ENCODE data around the gene RABGAP1L. TPM values are rescaled to one million over a fixed set of nuclear protein-coding genes. Genes with fewer than 3 reads are reported as not detected.

RABGAP1L gene
- polyA plus RNA-seq, 4 donors = 20.6 to 53.9 (median 25.1) TPM

- Histone ChIP-seq H3K9me3 (ENCODE audit: control insufficient read depth in 2 of 2, insufficient read depth in 1 of 2, low read depth in 1 of 2, low read length in 1 of 2) (no peaks in the 10 kb centered on the region), H3K4me1 (ENCODE audit: control insufficient read depth in 3 of 3, insufficient read depth in 2 of 3, low read depth in 1 of 3, low read length in 2 of 3) (peaks cover 0 to 21% (median 4%) of the 10 kb centered on the region in 3 donors), H3K27me3 (ENCODE audit: control insufficient read depth in 3 of 3, insufficient read depth in 3 of 3, low read length in 3 of 3) (no peaks in the 10 kb centered on the region), H3K36me3 (ENCODE audit: control insufficient read depth in 3 of 3, insufficient read depth in 2 of 3, low read depth in 1 of 3, low read length in 3 of 3) (peaks cover 0 to 10% (median 0%) of the 10 kb centered on the region in 3 donors), H3K4me3 (ENCODE audit: low read depth in 1 of 3, low read length in 3 of 3) (no peak overlapping the region), H3K27ac (ENCODE audit: low read depth in 1 of 3, low read length in 2 of 3) (peak overlapping the region in 1 of 3 donors; percentile 26)
- 15 to 21% (median 16%) methylated on average over 6 of the region's 6 CpGs for WGBS, 3 donors
- no peak for FAIRE-seq
- peak in 1 of 2 donors; percentile 52 for DNase-seq
These were observed 779.1 kb downstream of the RABGAP1L start for GRCh38 chr1:174938281-174939007.

DNA sequence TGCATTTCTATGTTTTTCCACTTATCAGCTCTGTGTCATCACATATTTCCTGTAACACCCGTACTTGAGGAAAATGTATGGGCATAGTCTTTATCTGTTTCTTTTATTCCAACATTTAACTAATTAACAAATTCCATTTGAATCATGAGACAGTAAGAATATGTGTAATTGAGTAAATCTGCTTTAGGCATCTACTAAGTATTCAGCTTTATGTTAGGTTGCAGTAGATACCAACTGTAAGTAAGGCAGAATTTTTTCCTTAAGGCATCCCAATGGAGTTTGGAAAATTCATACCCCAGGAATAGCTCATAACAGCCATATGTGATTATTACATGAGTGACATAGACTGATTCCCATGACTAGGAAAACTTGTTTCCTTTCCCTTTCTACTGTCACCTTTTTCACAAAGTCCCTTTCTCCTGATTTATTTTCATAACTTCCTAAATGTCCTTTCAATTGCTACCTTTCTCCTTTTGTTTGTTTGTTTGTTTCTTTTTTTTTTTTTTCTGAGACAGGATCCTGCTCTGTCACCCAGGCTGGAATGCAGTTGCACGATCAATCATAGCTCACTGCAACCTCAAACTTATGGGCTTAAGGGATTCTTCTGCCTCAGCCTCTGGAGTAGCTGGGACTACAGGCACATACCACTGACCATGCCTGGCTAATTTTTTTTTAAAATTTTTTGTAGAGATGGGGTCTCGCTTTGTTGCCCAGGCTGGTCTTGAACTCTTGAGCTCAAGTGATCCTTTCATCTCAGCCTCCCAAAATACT, 780.6 kb downstream of the RABGAP1L start:
- Histone ChIP-seq H3K27me3 (ENCODE audit: control insufficient read depth in 3 of 3, insufficient read depth in 3 of 3, low read length in 3 of 3) (no peaks in the 10 kb centered on the region), H3K4me1 (ENCODE audit: control insufficient read depth in 3 of 3, insufficient read depth in 2 of 3, low read depth in 1 of 3, low read length in 2 of 3) (peaks cover 0 to 31% (median 4%) of the 10 kb centered on the region in 3 donors), H3K27ac (ENCODE audit: low read depth in 1 of 3, low read length in 2 of 3) (no peak overlapping the region), H3K4me3 (ENCODE audit: low read depth in 1 of 3, low read length in 3 of 3) (no peak overlapping the region), H3K36me3 (ENCODE audit: control insufficient read depth in 3 of 3, insufficient read depth in 2 of 3, low read depth in 1 of 3, low read length in 3 of 3) (peaks cover 0 to 14% (median 0%) of the 10 kb centered on the region in 3 donors), H3K9me3 (ENCODE audit: control insufficient read depth in 2 of 2, insufficient read depth in 1 of 2, low read depth in 1 of 2, low read length in 1 of 2) (no peaks in the 10 kb centered on the region)
- WGBS, 3 donors = 88 to 91% (median 89%) methylated on average over 3 of the region's 3 CpGs
- no peak for FAIRE-seq
- no peak for DNase-seq

- no peaks in the 10 kb centered on the region for H3K27me3 ChIP-seq (ENCODE audit: control insufficient read depth in 3 of 3, insufficient read depth in 3 of 3, low read length in 3 of 3)
- no peaks in the 10 kb centered on the region for H3K9me3 ChIP-seq (ENCODE audit: control insufficient read depth in 2 of 2, insufficient read depth in 1 of 2, low read depth in 1 of 2, low read length in 1 of 2)
- WGBS, 3 donors = 94 to 95% (median 95%) methylated on average over 3 of the region's 3 CpGs
- H3K36me3 ChIP-seq (ENCODE audit: control insufficient read depth in 3 of 3, insufficient read depth in 2 of 3, low read depth in 1 of 3, low read length in 3 of 3) = peaks cover 0 to 14% (median 0%) of the 10 kb centered on the region in 3 donors
- DNase-seq (no peak), FAIRE-seq (no peak)
- no peak overlapping the region for H3K27ac ChIP-seq (ENCODE audit: low read depth in 1 of 3, low read length in 2 of 3)
- H3K4me1 ChIP-seq (ENCODE audit: control insufficient read depth in 3 of 3, insufficient read depth in 2 of 3, low read depth in 1 of 3, low read length in 2 of 3) = peaks cover 0 to 37% (median 4%) of the 10 kb centered on the region in 3 donors
- no peak overlapping the region for H3K4me3 ChIP-seq (ENCODE audit: low read depth in 1 of 3, low read length in 3 of 3)
These were observed 781.4 kb downstream of the RABGAP1L start for GRCh38 chr1:174940646-174941175.

DNA sequence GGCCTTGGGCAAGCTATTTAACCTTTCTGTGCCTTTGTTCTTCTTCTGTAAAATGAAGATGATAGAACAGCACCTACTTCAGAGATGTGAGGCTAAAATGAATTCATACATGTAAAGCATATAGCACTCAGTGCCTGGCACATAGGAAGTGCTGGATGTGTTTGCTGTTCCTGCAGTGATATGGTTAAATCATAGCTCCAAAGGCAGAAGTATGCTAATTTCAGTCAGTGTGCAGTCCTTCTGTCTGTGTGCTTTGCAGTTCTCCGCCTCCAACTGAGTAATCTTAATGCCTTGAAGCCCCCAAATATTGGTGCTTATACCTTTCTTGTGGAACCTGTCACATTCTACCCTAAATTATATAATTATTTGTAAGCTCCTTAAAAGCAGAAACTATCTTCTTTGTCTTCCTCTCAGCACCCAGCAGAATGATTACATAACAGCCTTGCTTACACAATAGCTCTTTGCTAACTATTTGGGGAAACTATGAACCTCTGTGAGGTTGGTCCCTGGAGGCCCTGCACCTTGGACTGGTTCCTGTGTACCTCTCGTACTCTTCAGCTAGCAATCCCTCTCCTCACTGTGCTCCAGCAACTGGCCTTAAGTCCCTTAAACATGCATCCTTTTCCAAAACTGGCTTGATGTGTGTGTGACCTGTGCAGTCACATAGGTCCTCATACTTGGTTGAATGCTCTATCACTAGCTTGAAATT, 783.4 kb downstream of the RABGAP1L start:
- no peak for FAIRE-seq
- no peak overlapping the region for H3K4me3 ChIP-seq (ENCODE audit: low read depth in 1 of 3, low read length in 3 of 3)

DNA sequence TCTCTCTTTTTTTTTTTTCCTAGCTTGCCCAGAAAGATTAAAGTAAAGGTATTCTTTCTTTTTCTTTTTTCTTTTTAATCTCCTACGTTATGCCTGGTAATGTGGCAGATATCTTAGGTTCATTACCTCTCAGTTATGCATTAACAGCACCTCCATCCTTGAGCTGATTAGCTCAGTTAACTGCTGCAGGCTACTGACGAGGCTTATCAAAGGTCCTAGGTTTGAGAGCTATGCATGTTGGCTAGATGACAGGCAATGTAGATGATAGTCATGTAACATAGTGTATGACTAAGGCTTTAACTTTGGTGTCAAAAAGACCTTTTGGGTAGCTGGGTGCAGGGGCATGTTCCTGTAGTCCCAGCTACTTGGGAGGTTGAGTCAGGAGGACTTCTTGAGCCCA, 786.7 kb downstream of the RABGAP1L start:
- 14 to 74% (median 35%) methylated on average over 2 of the region's 2 CpGs for WGBS, 3 donors
- Histone ChIP-seq H3K4me1 (ENCODE audit: control insufficient read depth in 3 of 3, insufficient read depth in 2 of 3, low read depth in 1 of 3, low read length in 2 of 3) (peaks cover 0 to 48% (median 4%) of the 10 kb centered on the region in 3 donors), H3K9me3 (ENCODE audit: control insufficient read depth in 2 of 2, insufficient read depth in 1 of 2, low read depth in 1 of 2, low read length in 1 of 2) (no peaks in the 10 kb centered on the region), H3K4me3 (ENCODE audit: low read depth in 1 of 3, low read length in 3 of 3) (no peak overlapping the region), H3K27ac (ENCODE audit: low read depth in 1 of 3, low read length in 2 of 3) (peak overlapping the region in 2 of 3 donors; percentile 1 to 83), H3K27me3 (ENCODE audit: control insufficient read depth in 3 of 3, insufficient read depth in 3 of 3, low read length in 3 of 3) (no peaks in the 10 kb centered on the region), H3K36me3 (ENCODE audit: control insufficient read depth in 3 of 3, insufficient read depth in 2 of 3, low read depth in 1 of 3, low read length in 3 of 3) (peaks cover 0 to 9% (median 0%) of the 10 kb centered on the region in 3 donors)
- FAIRE-seq (no peak), DNase-seq (peak; percentile 75 to 83)

More for the DNA sequence above, 783.4 kb downstream of the RABGAP1L start:
- H3K9me3 ChIP-seq (ENCODE audit: control insufficient read depth in 2 of 2, insufficient read depth in 1 of 2, low read depth in 1 of 2, low read length in 1 of 2) = no peaks in the 10 kb centered on the region
- WGBS, 3 donors = 43 to 55% (median 45%) methylated on average over 2 of the region's 2 CpGs
- peak overlapping the region; percentile 3 to 36 (median 3) for H3K27ac ChIP-seq (ENCODE audit: low read depth in 1 of 3, low read length in 2 of 3)
- DNase-seq = peak in 1 of 2 donors; percentile 69
- no peaks in the 10 kb centered on the region for H3K27me3 ChIP-seq (ENCODE audit: control insufficient read depth in 3 of 3, insufficient read depth in 3 of 3, low read length in 3 of 3)
- H3K4me1 ChIP-seq (ENCODE audit: control insufficient read depth in 3 of 3, insufficient read depth in 2 of 3, low read depth in 1 of 3, low read length in 2 of 3) = peaks cover 0 to 45% (median 4%) of the 10 kb centered on the region in 3 donors
- H3K36me3 ChIP-seq (ENCODE audit: control insufficient read depth in 3 of 3, insufficient read depth in 2 of 3, low read depth in 1 of 3, low read length in 3 of 3) = peaks cover 0 to 14% (median 0%) of the 10 kb centered on the region in 3 donors

DNA sequence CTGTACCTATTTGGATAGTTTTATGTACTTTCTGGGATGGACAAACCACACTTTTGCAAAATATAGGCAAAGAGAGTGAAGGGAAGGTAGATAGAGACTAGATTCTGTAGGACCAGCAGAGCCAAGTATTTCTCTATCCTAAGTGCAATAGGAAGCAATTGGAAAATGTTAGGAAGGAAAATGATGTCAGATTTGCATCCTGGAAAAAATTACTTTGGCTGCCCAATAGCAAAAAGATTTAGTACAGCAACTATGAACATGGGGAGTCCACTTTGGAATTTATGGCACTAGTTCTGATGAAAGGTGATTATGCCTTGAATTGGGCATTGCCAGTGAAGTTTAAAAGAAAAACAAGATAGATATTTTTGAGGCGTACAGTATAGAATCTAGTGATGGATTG, 789.7 kb downstream of the RABGAP1L start:
- Histone ChIP-seq H3K9me3 (ENCODE audit: control insufficient read depth in 2 of 2, insufficient read depth in 1 of 2, low read depth in 1 of 2, low read length in 1 of 2) (no peaks in the 10 kb centered on the region), H3K36me3 (ENCODE audit: control insufficient read depth in 3 of 3, insufficient read depth in 2 of 3, low read depth in 1 of 3, low read length in 3 of 3) (peaks cover 0 to 3% (median 1%) of the 10 kb centered on the region in 3 donors), H3K27ac (ENCODE audit: low read depth in 1 of 3, low read length in 2 of 3) (no peak overlapping the region), H3K4me3 (ENCODE audit: low read depth in 1 of 3, low read length in 3 of 3) (no peak overlapping the region), H3K4me1 (ENCODE audit: control insufficient read depth in 3 of 3, insufficient read depth in 2 of 3, low read depth in 1 of 3, low read length in 2 of 3) (peaks cover 0 to 53% (median 0%) of the 10 kb centered on the region in 3 donors), H3K27me3 (ENCODE audit: control insufficient read depth in 3 of 3, insufficient read depth in 3 of 3, low read length in 3 of 3) (no peaks in the 10 kb centered on the region)
- DNase-seq (no peak), FAIRE-seq (no peak)
- 93 to 97% (median 97%) methylated on average over 1 of the region's 1 CpG for WGBS, 3 donors

GRCh38 chr1:174949645-174950044, 790.3 kb downstream of the RABGAP1L start:
- FAIRE-seq = no peak
- Histone ChIP-seq H3K4me1 (ENCODE audit: control insufficient read depth in 3 of 3, insufficient read depth in 2 of 3, low read depth in 1 of 3, low read length in 2 of 3) (peaks cover 0 to 53% (median 2%) of the 10 kb centered on the region in 3 donors), H3K27ac (ENCODE audit: low read depth in 1 of 3, low read length in 2 of 3) (no peak overlapping the region), H3K9me3 (ENCODE audit: control insufficient read depth in 2 of 2, insufficient read depth in 1 of 2, low read depth in 1 of 2, low read length in 1 of 2) (no peaks in the 10 kb centered on the region), H3K36me3 (ENCODE audit: control insufficient read depth in 3 of 3, insufficient read depth in 2 of 3, low read depth in 1 of 3, low read length in 3 of 3) (peaks cover 0 to 1% (median 0%) of the 10 kb centered on the region in 3 donors), H3K4me3 (ENCODE audit: low read depth in 1 of 3, low read length in 3 of 3) (no peak overlapping the region), H3K27me3 (ENCODE audit: control insufficient read depth in 3 of 3, insufficient read depth in 3 of 3, low read length in 3 of 3) (no peaks in the 10 kb centered on the region)
- DNase-seq = no peak
